NOMO-1 treated with DMSO at 0.1 percent for 48 hours (cell line): ENCODE measurements around the gene DDX49.

ENCODE experiments used
- DNase-seq: peaks from one replicate; lab custom pipeline; 2025; ENCODE audit not compliant: unreplicated experiment; lab: John Stamatoyannopoulos, UW

DDX49 gene

DNA sequence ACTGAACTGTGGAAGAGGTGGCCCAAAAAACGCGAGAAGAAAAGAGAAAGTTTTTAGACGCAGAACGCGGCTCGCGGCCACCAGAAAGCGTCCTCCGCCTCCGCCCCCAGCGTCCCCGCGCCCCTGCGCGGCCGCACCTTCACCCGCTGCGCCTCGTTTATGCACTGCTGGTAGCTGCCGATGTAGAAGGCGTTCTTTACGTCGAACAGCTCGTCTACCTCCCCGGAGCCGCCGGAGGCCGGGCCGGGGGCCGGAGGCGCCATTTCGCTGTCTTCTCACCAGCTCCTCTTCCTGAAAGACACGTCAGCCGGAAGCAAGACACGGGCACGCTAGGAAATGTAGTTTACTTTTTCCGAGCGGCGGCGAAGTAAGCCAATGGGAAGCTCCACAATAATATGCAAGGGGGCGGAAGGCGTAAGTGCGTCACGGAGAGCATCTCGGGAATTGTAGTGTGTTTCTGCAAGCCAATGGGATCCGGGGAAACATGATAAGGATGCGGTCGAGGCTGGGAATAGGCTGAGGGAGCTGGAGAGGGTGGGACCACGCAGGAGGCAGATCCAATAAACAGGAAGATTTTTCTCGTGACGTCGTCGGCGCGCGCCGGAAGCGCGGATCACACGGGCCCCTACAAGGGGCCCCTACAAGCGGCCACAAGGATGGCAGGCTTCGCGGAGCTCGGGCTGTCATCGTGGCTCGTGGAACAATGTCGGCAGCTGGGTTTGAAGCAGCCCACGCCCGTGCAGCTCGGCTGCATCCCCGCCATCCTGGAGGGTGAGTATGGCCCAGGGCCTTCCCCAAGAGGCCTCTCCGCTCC lies at the start of gene DDX49, which contains the start of gene COPE:
Gene DDX49, plus strand, starts transcription at position 630 of the 814 bp plus-strand sequence. Its CDS starts 27 bp downstream, at position 657.
Gene COPE, minus strand, starts transcription at position 302 of the 814 bp plus-strand sequence. Its CDS starts 39 bp downstream, at position 263.
- peak; percentile 100 for DNase-seq

DNA sequence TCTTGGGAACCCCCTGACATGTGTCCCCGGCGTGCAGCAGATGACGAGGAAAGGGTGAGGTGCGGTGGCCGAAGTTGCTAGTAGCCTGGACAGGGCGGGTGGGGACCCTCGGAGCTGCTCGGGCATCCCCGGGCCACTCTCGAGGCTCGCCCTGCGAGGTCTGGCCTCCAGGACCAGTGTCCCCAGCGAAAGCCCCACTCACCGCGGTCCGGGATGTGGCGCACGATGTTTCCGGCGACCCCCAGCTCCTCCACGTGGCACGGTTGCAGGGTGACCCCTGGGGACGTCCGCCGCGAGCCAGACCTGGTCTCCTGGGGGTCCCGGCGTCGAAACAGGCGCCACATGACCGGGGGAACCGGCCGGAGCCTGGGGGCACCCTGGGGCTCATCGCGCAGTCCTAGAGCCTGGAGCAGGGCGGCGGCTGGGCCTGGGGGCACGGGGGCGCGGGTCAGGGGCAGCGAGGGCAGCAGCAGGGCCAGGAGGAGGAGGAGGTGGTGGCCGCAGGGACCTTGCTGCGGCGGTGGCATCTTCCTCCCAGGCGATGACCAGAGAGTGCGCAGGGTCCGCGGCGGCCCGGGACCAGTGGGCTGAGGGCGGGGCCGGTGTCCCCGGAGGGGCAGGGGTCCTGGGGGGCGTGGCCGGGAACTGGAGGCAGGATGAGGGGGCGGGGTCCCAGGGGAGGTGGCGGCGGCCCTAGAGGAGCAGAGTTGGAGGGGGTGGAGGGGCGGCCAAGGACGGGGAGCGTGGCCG lies 49.6 kb upstream of the DDX49 start:
- DNase-seq, result no peak

- DNase-seq, result no peak
These were observed 48.9 kb upstream of the DDX49 start for GRCh38 chr19:18870531-18871172.

GRCh38 chr19:18871543-18871942 lies 48.0 kb upstream of the DDX49 start:
- no peak for DNase-seq

GRCh38 chr19:18875726-18876125 lies 43.8 kb upstream of the DDX49 start:
- DNase-seq, result no peak

DNA sequence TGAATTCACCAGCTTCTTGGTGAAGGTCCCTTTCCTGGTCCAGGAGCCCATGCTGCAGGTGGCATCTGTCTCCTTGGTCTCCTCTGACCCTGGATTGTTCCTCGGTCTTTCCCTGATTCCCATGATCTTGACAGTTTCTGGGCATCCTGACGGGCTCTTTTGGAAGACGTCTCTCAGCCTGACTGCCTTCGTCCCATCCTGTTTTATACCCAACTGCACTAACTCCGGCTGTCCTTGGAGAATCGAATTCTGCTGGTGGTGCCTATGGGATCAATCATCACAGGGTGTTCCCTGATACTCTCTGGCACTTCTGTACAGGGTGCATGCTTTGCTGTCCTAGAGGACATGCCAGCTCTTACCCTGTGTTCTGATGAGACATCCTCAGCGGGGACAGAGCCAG lies 42.6 kb upstream of the DDX49 start:
- DNase-seq, result no peak

- no peak for DNase-seq
These were observed 41.3 kb upstream of the DDX49 start for GRCh38 chr19:18878058-18878797.

DNA sequence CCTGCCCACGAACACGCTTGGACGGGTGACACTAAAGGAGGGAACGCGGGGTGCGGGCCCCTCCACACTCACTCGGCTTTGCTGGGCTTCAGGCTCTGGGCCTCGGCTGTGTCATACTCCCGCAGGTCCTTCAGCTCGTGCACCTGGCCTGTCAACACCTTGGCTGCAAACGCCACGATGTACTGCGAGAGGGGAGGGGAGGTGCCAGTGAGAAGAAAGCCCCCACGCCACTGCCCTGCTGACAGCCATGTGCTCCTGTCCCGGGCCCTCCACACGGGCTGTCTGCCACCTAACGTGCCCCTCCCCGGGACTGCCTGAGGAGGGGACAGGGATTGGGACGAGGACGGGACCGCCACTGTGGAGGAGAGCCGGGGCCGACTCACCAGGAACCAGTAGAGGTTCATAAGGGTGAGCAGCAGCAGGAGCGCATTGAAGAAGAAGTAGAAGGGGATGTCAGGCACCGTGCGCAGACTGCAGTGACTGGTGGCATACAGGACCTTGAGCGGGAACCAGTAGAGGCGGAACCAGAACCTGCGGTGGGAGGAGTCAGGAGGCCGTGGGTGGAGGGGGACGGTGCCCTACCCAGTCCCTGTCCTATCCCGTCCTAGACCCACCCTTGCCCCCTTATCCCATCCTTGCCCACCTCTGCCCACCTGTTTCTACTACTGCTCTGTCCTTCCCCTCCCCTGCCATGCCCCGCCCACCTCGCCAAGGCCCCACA lies 40.5 kb upstream of the DDX49 start:
- DNase-seq, result no peak

DNA sequence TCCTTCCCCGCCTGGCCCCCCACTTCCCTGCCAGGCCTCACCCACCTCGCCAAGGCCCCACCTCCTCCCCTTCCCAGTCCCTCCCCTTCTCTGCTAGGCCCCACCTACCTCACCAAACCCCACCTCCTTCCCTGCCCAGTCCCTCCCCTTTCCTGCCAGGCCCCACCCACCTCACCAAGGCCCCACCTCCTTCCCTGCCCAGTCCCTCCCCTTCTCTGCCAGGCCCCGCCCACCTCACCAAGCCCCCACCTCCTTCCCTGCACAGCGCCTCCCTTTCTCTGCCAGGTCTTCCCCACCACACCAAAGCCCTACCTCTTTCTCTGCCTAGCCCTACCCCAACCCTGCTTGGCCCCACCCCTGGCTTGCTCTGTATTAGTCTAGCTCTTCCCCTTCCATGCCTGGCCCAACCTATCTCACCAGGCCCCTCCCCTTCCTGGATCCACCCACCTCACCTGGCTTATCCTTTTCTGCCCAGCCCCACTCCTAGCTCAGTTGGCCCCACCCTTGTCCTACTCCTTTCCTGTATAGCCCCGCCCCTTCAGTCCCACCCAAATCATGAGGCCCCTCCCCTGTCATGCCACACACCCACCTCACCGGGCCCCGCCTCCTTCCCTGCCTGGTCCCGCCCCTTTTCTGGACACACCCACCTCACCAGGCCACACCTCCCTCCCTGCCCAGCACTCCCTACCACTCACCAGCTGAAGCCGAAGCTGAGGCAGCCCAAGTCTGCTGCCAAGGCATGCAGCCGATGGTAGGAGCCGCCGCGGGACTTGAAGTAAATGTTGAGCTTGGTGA lies 39.7 kb upstream of the DDX49 start:
- DNase-seq, result no peak

DNA sequence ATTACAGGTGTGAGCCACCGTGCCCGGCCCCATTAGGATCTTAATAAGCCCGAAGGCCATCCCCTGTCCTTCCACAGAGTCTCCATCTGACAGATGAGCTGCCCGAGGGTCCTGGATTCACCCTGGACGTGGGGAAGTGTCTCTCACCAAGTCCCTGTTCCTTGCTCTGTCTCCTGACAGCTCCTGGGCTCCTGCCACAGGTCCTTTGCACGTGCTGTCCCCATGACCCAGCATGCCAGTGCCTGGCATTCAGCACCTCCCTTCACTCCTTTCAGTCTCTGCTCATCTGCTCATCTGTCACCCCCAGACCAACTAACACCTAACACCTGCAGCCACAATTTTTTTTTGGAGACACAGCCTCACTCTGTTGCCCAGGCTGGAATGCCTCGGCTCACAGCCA lies 38.0 kb upstream of the DDX49 start:
- DNase-seq, result no peak

GRCh38 chr19:18883526-18884304 lies 35.8 kb upstream of the DDX49 start:
- no peak for DNase-seq

DNA sequence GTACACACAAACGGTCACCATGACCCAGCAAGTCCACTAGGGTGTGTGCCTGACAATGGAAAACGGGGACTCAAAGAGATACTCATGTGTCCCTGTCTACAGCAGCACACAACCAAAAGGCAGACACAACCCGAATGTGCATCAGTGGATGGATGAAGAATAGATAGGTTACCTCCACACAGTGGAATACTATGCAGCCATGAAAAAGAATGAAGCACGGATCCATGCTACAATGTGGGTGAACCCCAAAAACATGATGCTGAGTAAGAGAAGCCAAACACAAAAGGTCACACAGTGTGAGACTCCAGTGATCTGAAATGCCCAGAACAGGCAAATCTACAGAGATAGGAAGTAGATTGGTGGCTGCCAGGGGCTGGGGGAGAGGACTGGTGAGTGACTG lies 32.5 kb upstream of the DDX49 start:
- no peak for DNase-seq

DNA sequence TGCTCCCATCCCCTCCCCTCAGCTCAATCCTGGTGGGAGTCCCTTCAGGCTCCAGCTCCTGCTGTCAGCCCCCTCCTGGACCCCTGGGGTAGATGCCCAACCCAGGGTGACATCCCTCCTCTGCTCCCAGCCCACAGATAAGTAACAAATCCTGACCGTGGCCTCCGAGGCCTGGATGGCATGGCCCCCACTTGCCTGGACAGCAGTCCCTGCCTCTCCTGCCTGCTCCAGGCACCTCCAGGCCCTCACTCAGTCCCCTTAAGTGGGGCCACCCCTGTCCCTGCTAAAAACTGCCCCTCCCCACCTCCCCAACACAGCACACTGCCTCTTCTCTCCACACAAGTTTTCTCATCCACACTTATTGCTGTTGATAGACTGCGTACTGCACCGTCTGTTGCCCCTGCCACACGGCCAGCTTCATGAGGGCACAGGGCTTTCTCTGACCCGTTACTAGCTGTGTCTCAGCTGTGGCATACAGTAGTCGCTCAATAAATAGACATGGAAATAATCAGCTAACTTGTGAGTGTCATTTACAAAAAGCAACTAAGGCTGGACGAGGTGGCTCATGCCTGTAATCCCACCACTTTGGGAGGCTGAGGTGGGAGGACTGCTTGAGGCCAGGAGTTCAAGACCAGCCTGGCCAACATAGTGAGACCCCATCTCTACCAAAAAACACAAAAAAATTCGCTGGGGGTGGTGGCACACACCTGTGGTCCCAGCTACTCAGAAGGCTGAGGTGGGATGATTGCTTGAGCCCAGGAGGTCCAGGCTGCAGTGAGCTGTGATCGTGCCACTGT lies 29.4 kb upstream of the DDX49 start:
- DNase-seq, result no peak

DNA sequence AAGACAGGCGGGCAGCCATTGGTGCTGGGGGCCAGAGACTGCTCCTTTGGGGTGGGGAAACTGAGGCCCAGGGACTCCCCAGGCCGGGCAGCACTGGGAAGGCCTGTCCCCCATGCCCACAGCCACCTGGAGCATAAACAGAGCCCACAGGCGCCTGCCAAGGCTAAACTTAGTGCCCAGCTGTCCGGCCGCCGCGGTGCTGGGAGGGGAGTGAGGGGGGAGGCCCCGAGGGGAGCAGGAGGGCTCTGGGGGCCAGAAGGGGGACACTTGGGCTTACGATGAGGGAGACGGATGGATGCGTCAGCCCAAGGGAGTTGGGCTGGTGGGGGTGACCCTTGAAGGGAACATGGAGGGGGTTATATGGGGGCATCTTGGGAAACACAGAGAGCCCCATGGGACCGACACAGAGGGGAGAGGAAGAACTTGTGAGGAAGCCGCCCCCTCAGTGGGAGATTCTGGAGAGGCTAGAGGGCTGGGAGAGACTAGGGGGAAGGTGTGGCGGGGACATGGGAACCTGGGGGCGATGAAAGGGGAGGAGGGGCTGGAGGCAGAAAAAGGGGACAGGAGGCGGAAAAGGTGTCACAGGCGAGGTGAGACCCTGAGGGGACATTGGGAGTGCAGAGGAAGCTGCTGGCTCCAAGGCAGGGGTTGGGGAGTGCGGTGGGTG lies 25.8 kb upstream of the DDX49 start:
- no peak for DNase-seq

DNA sequence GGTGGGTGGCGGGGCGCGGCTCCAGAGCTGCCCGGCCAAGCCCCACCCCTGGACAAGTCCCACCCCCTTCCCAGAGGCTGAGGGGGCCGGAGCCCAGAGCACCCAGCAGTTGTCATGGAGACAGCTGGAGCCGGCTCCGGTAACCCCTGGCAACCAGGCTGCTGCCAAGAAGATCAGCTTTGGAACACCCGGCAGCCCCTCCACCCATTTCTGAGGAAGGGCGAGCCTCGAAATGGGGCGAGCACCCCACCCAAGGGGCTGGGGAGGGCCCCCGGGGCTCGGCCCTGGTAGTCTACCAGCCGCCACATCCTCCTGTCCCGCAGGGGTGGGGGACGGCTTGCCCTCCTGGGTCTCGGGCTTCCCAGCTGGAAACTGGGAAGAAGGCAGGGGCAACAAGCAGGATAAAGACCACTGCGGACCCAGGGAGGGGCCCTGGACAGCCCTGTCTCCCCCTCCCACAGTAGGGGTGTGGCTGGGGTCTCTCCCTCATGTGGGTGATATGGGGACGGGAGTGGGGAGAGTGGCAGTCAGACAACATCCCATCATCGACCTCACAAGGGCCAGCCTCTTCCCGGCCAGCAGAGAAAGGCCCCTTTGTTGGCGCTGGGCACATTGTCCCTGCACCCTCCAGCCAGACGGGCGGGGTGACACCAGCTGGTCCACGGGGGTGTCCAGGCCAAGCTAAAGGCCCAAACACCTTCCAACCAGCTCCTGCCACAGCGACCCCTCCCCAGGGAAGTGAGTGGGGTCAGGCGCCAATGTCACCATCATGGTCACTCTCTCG lies 25.1 kb upstream of the DDX49 start:
- DNase-seq, result no peak

GRCh38 chr19:18895038-18895823 lies 24.3 kb upstream of the DDX49 start:
- peak; percentile 58 for DNase-seq
